ENCODE measurements around the gene MYCL.
"Not testable (repeated sequence)": the region's sequence is repeated elsewhere in the genome, so short reads cannot be mapped to it uniquely, and the experiment has no call there.

MYCL gene

GRCh38 chr1:39876144-39876543, 25.6 kb downstream of the MYCL start:
- DNase-seq (ENCODE audit: extremely low read depth, low read depth) = no peak
- no peak for TF ChIP-seq CTCF (IDR thresholded peaks at IDR 0.05; ENCODE audit: low read depth, low read length, missing control alignments)

GRCh38 chr1:39872698-39873097, 29.0 kb downstream of the MYCL start:
- no peak overlapping the region for H3K4me3 ChIP-seq (replicated peaks; ENCODE audit: low read depth, low read length)
- TF ChIP-seq CTCF (IDR thresholded peaks at IDR 0.05; ENCODE audit: low read depth, low read length, missing control alignments) = no peak
- no peak for DNase-seq (ENCODE audit: extremely low read depth, low read depth)

More at GRCh38 chr1:39876144-39876543, 25.6 kb downstream of the MYCL start:
- no peak overlapping the region for H3K4me3 ChIP-seq (replicated peaks; ENCODE audit: low read depth, low read length)

- no peak for TF ChIP-seq CTCF (IDR thresholded peaks at IDR 0.05; ENCODE audit: low read depth, low read length, missing control alignments)
- no peak for DNase-seq (ENCODE audit: extremely low read depth, low read depth)
- H3K4me3 ChIP-seq (replicated peaks; ENCODE audit: low read depth, low read length) = no peak overlapping the region
Observed at GRCh38 chr1:39871796-39872195, 29.9 kb downstream of the MYCL start.

GRCh38 chr1:39871043-39871442, 30.7 kb downstream of the MYCL start:
- H3K4me3 ChIP-seq (replicated peaks; ENCODE audit: low read depth, low read length); DNase-seq (ENCODE audit: extremely low read depth, low read depth): not testable (repeated sequence)

GRCh38 chr1:39869538-39870112, 32.1 kb downstream of the MYCL start:
- H3K4me3 ChIP-seq (replicated peaks; ENCODE audit: low read depth, low read length); DNase-seq (ENCODE audit: extremely low read depth, low read depth): not testable (repeated sequence)

GRCh38 chr1:39866767-39867166, 35.0 kb downstream of the MYCL start:
- no peak overlapping the region for H3K4me3 ChIP-seq (replicated peaks; ENCODE audit: low read depth, low read length)
- DNase-seq (ENCODE audit: extremely low read depth, low read depth) = no peak
- no peak for TF ChIP-seq CTCF (IDR thresholded peaks at IDR 0.05; ENCODE audit: low read depth, low read length, missing control alignments)

GRCh38 chr1:39865762-39866161, 36.0 kb downstream of the MYCL start:
- no peak for DNase-seq (ENCODE audit: extremely low read depth, low read depth)
- no peak for TF ChIP-seq CTCF (IDR thresholded peaks at IDR 0.05; ENCODE audit: low read depth, low read length, missing control alignments)
- H3K4me3 ChIP-seq (replicated peaks; ENCODE audit: low read depth, low read length) = no peak overlapping the region

GRCh38 chr1:39863177-39863576, 38.5 kb downstream of the MYCL start:
- DNase-seq (ENCODE audit: extremely low read depth, low read depth) = no peak
- TF ChIP-seq CTCF (IDR thresholded peaks at IDR 0.05; ENCODE audit: low read depth, low read length, missing control alignments) = no peak
- no peak overlapping the region for H3K4me3 ChIP-seq (replicated peaks; ENCODE audit: low read depth, low read length)

Data from HFF-Myc (cell line).